K562 (cell line): ENCODE measurements around the gene OVOL3. TPM values are rescaled to one million over a fixed set of nuclear protein-coding genes. Genes with fewer than 3 reads are reported as not detected.

Experiments used
- ATAC-seq: fragments of 200-7000 bp; cut with Tn5 transposase; 3 replicates; pipeline ENCODE4 v1.9.1; 2020; ENCODE audit warnings: moderate library complexity
- BruUV-seq: library from RNA; stranded (reverse); fragments of 400-500 nt; replicated peaks from 2 replicates; lab custom pipeline; 2021; lab: Mats Ljungman, UMichigan
- CTCF ChIA-PET: fragments of 300-600 bp; formaldehyde crosslinking; extraction: SDS; loops from one replicate; lab custom pipeline; 2021; ENCODE audit warnings: low intra/inter-chr PET ratio; lab: Yijun Ruan, JAX
- POLR2A ChIA-PET: fragments of 300-600, 350-650 bp; sonication (Branson Sonifier 250); formaldehyde crosslinking; extraction: SDS; loops from one replicate; lab custom pipeline; 2021; ENCODE audit warnings: antibody characterized with exemption, inconsistent platforms; lab: Yijun Ruan, JAX
- DNase-seq, 4 experiments: peaks; one replicate each; pipeline versions ENCODE4 v3.0.0 to v3.0.0-alpha.2; 2011 to 2018; ENCODE audit warnings: low spot score in 3 of 4, mixed read lengths in 3 of 4; ENCODE audit errors: extremely low read depth in 1 of 4
- FAIRE-seq: peaks from 2 replicates; lab custom pipeline; 2011; peaks lifted over from hg19 to GRCh38; lab: Jason Lieb, UNC
- H2AFZ ChIP-seq: 2 replicates; pipeline ENCODE4 v1.6.0; 2011; ENCODE audit warnings: low read depth, low read length, control low read depth, inconsistent platforms
- H3K27ac ChIP-seq: fragments of 200-600 bp; 3 replicates; pipeline ENCODE4 v1.8.0; 2011; ENCODE audit warnings: low read depth, mild to moderate bottlenecking, control low read depth, inconsistent platforms, low read length, moderate library complexity, mixed read lengths; ENCODE audit errors: extremely low read depth
- H3K27me3 ChIP-seq, 2 experiments: fragments of 300-600 bp in 1 of 2; 2 replicates in 1 of 2; 3 replicates in 1 of 2; pipeline versions ENCODE4 v1.6.0 to v1.8.0; 2011; ENCODE audit warnings: inconsistent platforms in 2 of 2, low read length in 2 of 2, mild to moderate bottlenecking in 1 of 2, mixed read lengths in 1 of 2, moderate library complexity in 1 of 2; ENCODE audit not compliant: control insufficient read depth in 2 of 2, insufficient read depth in 2 of 2
- H3K36me3 ChIP-seq: fragments of 300-600 bp; 3 replicates; pipeline ENCODE4 v1.8.0; 2011; ENCODE audit warnings: mild to moderate bottlenecking, low read length, inconsistent platforms; ENCODE audit not compliant: control insufficient read depth, insufficient read depth
- H3K4me1 ChIP-seq, 2 experiments: fragments of 200-600 bp in 1 of 2; replicated peaks in 1 of 2; 2 replicates in 1 of 2; 3 replicates in 1 of 2; pipeline versions ENCODE4 v1.5.1 to v1.8.0; 2011; ENCODE audit warnings: inconsistent platforms in 2 of 2, low read length in 2 of 2, mild to moderate bottlenecking in 1 of 2, mixed read lengths in 1 of 2, moderate library complexity in 1 of 2; ENCODE audit not compliant: control insufficient read depth in 2 of 2, insufficient read depth in 2 of 2
- H3K4me2 ChIP-seq: 2 replicates; pipeline ENCODE4 v1.6.1; 2011; ENCODE audit warnings: low read length, control low read depth, inconsistent platforms, mixed read lengths; ENCODE audit not compliant: insufficient read depth
- H3K4me3 ChIP-seq: fragments of 200-600 bp; sonication (generic), shearing (Covaris generic); 2 replicates; pipeline ENCODE4 v1.5.1; 2016; ENCODE audit warnings: control low read depth, inconsistent platforms
- H3K79me2 ChIP-seq: fragments of 200-600 bp; 3 replicates; pipeline ENCODE4 v1.8.0; 2011; ENCODE audit warnings: low read length, inconsistent platforms; ENCODE audit not compliant: control insufficient read depth, insufficient read depth
- H3K9ac ChIP-seq, 2 experiments: 2 replicates each; pipeline versions ENCODE4 v1.6.0 to v1.6.1; 2011; ENCODE audit warnings: low read depth in 2 of 2, low read length in 2 of 2, control low read depth in 1 of 2, inconsistent platforms in 1 of 2, mild to moderate bottlenecking in 1 of 2, mixed read lengths in 1 of 2; ENCODE audit not compliant: insufficient read depth in 1 of 2
- H3K9me1 ChIP-seq: one replicate; pipeline ENCODE4 v1.6.0; 2011; ENCODE audit warnings: inconsistent platforms, mild to moderate bottlenecking, low read length, moderate library complexity; ENCODE audit not compliant: control insufficient read depth, insufficient read depth
- H3K9me3 ChIP-seq: replicated peaks from 2 replicates; pipeline ENCODE4 v1.5.1; 2011; ENCODE audit warnings: low read depth, low read length, inconsistent platforms; ENCODE audit not compliant: control insufficient read depth, insufficient read depth
- H4K20me1 ChIP-seq: replicated peaks from 2 replicates; pipeline ENCODE4 v1.6.1; 2011; ENCODE audit warnings: low read length, inconsistent platforms, mixed read lengths; ENCODE audit not compliant: control insufficient read depth, insufficient read depth
- CBFA2T3 ChIP-seq: fragments of 450-650 bp; IDR thresholded peaks from 2 replicates; pipeline ENCODE4 v1.6.1; 2017
- EHMT2 ChIP-seq: fragments of 450-650 bp; IDR thresholded peaks from 2 replicates; pipeline ENCODE4 v1.6.1; 2018; ENCODE audit warnings: antibody characterized with exemption
- JUND ChIP-seq, 2 experiments: IDR thresholded peaks; 2 replicates in 1 of 2; 3 replicates in 1 of 2; pipeline ENCODE4 v1.6.1; 2011; ENCODE audit warnings: borderline replicate concordance in 2 of 2, low read depth in 2 of 2, low read length in 2 of 2, improper control_type of control experiment in 1 of 2, missing biosample characterization in 1 of 2, missing genetic modification characterization in 1 of 2, missing genetic modification reagents in 1 of 2
- NONO ChIP-seq, 2 experiments: fragments of 200-400 bp in 1 of 2; fragments of 450-650 bp in 1 of 2; formaldehyde crosslinking in 1 of 2; IDR thresholded peaks; 2 replicates each; pipeline ENCODE4 v1.6.1; 2017; ENCODE audit warnings: low read depth in 2 of 2, mild to moderate bottlenecking in 2 of 2, moderate library complexity in 2 of 2, low read length in 1 of 2
- PCBP2 ChIP-seq: fragments of 200-400 bp; formaldehyde crosslinking; IDR thresholded peaks from 2 replicates; pipeline ENCODE4 v1.6.1; 2018; ENCODE audit warnings: low read length, low read depth, mild to moderate bottlenecking, moderate library complexity; ENCODE audit not compliant: poor library complexity, severe bottlenecking
- SETDB1 ChIP-seq: IDR thresholded peaks from one replicate; pipeline ENCODE4 v1.6.1; 2012; ENCODE audit warnings: low read length, control low read depth, inconsistent platforms
- SMARCB1 ChIP-seq: IDR thresholded peaks from 2 replicates; pipeline ENCODE4 v1.6.1; 2011; ENCODE audit warnings: improper control_type of control experiment, low read depth; ENCODE audit not compliant: insufficient read length
- SRSF1 ChIP-seq: fragments of 200-400 bp; formaldehyde crosslinking; IDR thresholded peaks from 2 replicates; pipeline ENCODE4 v1.6.1; 2017; ENCODE audit warnings: mild to moderate bottlenecking, low read depth, low read length, moderate library complexity
- TFAM ChIP-seq: fragments of 250-450 bp; sonication (Bioruptor Pico); conservative IDR thresholded peaks from 2 replicates; pipeline ENCODE4 v1.5.0; 2021; ENCODE audit warnings: mild to moderate bottlenecking, moderate library complexity
- TRIM24 ChIP-seq, 2 experiments: fragments of 450-650 bp; IDR thresholded peaks; 2 replicates each; pipeline ENCODE4 v1.6.1; 2016
- ZNF584 ChIP-seq: fragments of 200-800 bp; sonication (Bioruptor generic); IDR thresholded peaks from 2 replicates; pipeline ENCODE4 v1.6.1; 2016; ENCODE audit warnings: low read depth, mild to moderate bottlenecking, missing genetic modification characterization, missing compliant biosample characterization
- ZNF586 ChIP-seq: fragments of 450-650 bp; formaldehyde crosslinking; conservative IDR thresholded peaks from 2 replicates; pipeline ENCODE4 v1.4.0; 2020; ENCODE audit warnings: mild to moderate bottlenecking, moderate library complexity
- WGBS: fragments of 100-300 bp; shearing (Covaris generic); methylation state at CpG from one replicate; pipeline ENCODE4 v1.1.6; 2016; ENCODE audit warnings: low coverage, mixed read lengths; ENCODE audit not compliant: insufficient coverage; ENCODE audit errors: missing lambda C conversion rate; 5-methylcytosine and 5-hydroxymethylcytosine counted together
- in situ Hi-C: fragments of 300-500 bp; cut with MboI; formaldehyde crosslinking; loops from 4 replicates; pipeline ENCODE4 v1.15.0; 2018; ENCODE audit warnings: inconsistent platforms, mixed read lengths
- intact Hi-C: fragments of 100-400 bp; cut with micrococcal nuclease; formaldehyde crosslinking; loops from 2 replicates; pipeline ENCODE4 v1.14.2; 2022
- polyA plus RNA-seq, 8 experiments: library from polyadenylated mRNA; depleted of rRNA in 4 of 8; stranded (reverse) in 5 of 8; unstranded in 3 of 8; fragments of >200 nt; fragmentation: Nextera tagmentation in 2 of 8; fragmentation: Illumina TruSeq in 1 of 8; extraction: Ambion mirVana in 2 of 8; extraction: Trizol in 1 of 8; gene quantifications; 2 replicates each; pipeline versions ENCODE4 v1.2.1 to v1.2.3, GENCODE V29; 2011 to 2014; ENCODE audit warnings: inconsistent platforms in 1 of 8, missing spikeins in 1 of 8
- total RNA-seq, 7 experiments: library from RNA; depleted of rRNA in 6 of 7; stranded (reverse); fragments of >200 nt in 6 of 7; fragmentation: Illumina TruSeq in 2 of 7; extraction: Trizol in 2 of 7; gene quantifications; 2 replicates each; pipeline versions ENCODE4 v1.2.1 to v1.2.3, GENCODE V29; 2011 to 2021; ENCODE audit warnings: low replicate concordance in 1 of 7
- TF ChIP-seq, protein P1 (sequence below): IDR thresholded peaks from 2 replicates; pipeline ENCODE4 v1.6.1; 2011; ENCODE audit warnings: borderline replicate concordance, low read depth, mild to moderate bottlenecking, moderate library complexity, low read length; ENCODE audit not compliant: insufficient read depth, poor library complexity, severe bottlenecking
- TF ChIP-seq, protein P2 (sequence below): fragments of 250-450 bp; sonication (Bioruptor Pico); IDR thresholded peaks from 2 replicates; pipeline ENCODE4 v1.4.0; 2020

OVOL3 gene
- total and polyA plus RNA-seq, 9 of the 15 experiments (the other 6 are each of a cell fraction or from before 2014, with no cell fraction given) = not detected

DNA sequence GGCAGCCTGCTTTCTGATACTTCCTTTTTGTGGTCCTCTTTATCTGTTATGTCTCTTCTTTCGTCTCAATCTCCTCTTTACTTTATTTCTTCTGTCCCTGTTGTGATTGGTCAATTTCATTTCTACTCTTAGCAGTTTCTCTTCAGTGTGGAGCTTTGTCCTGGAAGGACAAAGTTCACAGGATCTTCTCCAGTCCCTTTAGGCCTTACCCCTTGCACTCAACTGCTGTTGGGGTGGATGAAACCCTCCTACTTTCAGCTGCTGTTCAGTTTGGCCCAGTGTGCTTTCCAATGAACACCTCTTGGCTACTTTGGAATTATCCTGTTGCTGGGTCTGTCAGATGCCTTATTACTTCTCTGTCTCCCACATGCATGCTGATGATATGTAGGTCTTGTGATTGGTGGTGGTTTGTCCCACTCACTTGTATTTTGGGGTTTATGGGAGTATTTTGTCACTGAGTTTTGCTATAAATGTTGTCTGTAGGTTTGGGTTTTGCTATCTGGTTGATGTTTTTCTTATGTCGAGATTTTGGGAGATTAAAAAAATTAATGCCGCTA lies 31.5 kb upstream of the OVOL3 start:
- Histone ChIP-seq H3K79me2 (no peaks in the 10 kb centered on the region), H3K9ac (no peak overlapping the region), H2AFZ (no peak overlapping the region), H4K20me1 (no peaks in the 10 kb centered on the region; the same call in 1 of the 2 replicates), H3K27ac (no peak overlapping the region), H3K9me1 (no peaks in the 10 kb centered on the region), H3K9me3 (no peaks in the 10 kb centered on the region), H3K36me3 (peaks cover 86% of the 10 kb centered on the region), H3K4me3 (no peak overlapping the region), H3K4me1 (no peaks in the 10 kb centered on the region), H3K27me3 (no peaks in the 10 kb centered on the region), H3K4me2 (no peak overlapping the region)
- no TSS peak for BruUV-seq
- DNase-seq = no peak
- 80% methylated on average over 3 of the region's 3 CpGs for WGBS
- in situ Hi-C loops = no loop called here
- CTCF ChIA-PET = no interaction called here
- POLR2A ChIA-PET = interaction anchor here (0.7 kb wide), 1 partner anchor 12 kb away, joined by 3 read pairs; no protein-coding TSS in a partner anchor
- no peak for FAIRE-seq
- ATAC-seq = no peak
- intact Hi-C loops = no loop called here
- TF ChIP-seq SMARCB1 (no peak), PCBP2 (no peak), ZNF586 (CRISPR knock-in tag) (no peak), EHMT2 (no peak), SETDB1 (no peak), SRSF1 (no peak), ZNF584 (CRISPR knock-in tag) (no peak), TFAM (CRISPR knock-in tag) (no peak), CBFA2T3 (no peak), NONO (IDR thresholded peaks at IDR 0.05; ENCODE audit: low read depth in 2 of 2, low read length in 1 of 2) (no peak), JUND (IDR thresholded peaks at IDR 0.05; ENCODE audit: borderline replicate concordance, low read depth, low read length) (no peak), JUND (tag; IDR thresholded peaks at IDR 0.05; ENCODE audit: borderline replicate concordance, low read depth, low read length) (no peak), TRIM24 (IDR thresholded peaks at IDR 0.05) (no peak)
- TF ChIP-seq, protein P1, sequence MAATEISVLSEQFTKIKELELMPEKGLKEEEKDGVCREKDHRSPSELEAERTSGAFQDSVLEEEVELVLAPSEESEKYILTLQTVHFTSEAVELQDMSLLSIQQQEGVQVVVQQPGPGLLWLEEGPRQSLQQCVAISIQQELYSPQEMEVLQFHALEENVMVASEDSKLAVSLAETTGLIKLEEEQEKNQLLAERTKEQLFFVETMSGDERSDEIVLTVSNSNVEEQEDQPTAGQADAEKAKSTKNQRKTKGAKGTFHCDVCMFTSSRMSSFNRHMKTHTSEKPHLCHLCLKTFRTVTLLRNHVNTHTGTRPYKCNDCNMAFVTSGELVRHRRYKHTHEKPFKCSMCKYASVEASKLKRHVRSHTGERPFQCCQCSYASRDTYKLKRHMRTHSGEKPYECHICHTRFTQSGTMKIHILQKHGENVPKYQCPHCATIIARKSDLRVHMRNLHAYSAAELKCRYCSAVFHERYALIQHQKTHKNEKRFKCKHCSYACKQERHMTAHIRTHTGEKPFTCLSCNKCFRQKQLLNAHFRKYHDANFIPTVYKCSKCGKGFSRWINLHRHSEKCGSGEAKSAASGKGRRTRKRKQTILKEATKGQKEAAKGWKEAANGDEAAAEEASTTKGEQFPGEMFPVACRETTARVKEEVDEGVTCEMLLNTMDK = no peak
- TF ChIP-seq, protein P2, sequence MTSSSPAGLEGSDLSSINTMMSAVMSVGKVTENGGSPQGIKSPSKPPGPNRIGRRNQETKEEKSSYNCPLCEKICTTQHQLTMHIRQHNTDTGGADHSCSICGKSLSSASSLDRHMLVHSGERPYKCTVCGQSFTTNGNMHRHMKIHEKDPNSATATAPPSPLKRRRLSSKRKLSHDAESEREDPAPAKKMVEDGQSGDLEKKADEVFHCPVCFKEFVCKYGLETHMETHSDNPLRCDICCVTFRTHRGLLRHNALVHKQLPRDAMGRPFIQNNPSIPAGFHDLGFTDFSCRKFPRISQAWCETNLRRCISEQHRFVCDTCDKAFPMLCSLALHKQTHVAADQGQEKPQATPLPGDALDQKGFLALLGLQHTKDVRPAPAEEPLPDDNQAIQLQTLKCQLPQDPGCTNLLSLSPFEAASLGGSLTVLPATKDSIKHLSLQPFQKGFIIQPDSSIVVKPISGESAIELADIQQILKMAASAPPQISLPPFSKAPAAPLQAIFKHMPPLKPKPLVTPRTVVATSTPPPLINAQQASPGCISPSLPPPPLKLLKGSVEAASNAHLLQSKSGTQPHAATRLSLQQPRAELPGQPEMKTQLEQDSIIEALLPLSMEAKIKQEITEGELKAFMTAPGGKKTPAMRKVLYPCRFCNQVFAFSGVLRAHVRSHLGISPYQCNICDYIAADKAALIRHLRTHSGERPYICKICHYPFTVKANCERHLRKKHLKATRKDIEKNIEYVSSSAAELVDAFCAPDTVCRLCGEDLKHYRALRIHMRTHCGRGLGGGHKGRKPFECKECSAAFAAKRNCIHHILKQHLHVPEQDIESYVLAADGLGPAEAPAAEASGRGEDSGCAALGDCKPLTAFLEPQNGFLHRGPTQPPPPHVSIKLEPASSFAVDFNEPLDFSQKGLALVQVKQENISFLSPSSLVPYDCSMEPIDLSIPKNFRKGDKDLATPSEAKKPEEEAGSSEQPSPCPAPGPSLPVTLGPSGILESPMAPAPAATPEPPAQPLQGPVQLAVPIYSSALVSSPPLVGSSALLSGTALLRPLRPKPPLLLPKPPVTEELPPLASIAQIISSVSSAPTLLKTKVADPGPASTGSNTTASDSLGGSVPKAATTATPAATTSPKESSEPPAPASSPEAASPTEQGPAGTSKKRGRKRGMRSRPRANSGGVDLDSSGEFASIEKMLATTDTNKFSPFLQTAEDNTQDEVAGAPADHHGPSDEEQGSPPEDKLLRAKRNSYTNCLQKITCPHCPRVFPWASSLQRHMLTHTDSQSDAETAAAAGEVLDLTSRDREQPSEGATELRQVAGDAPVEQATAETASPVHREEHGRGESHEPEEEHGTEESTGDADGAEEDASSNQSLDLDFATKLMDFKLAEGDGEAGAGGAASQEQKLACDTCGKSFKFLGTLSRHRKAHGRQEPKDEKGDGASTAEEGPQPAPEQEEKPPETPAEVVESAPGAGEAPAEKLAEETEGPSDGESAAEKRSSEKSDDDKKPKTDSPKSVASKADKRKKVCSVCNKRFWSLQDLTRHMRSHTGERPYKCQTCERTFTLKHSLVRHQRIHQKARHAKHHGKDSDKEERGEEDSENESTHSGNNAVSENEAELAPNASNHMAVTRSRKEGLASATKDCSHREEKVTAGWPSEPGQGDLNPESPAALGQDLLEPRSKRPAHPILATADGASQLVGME (CRISPR knock-in tag) = no peak
